Smooth muscle cell (in vitro differentiated cells): ENCODE data around the gene TTYH3. TPM values are rescaled to one million over a fixed set of nuclear protein-coding genes. Genes with fewer than 3 reads are reported as not detected.

Experiments used
- DNase-seq: peaks from one replicate; lab custom pipeline; 2025; ENCODE audit not compliant: unreplicated experiment; lab: John Stamatoyannopoulos, UW
- H2AFZ ChIP-seq: fragments of 200-600 bp; sonication (generic); 2 replicates; pipeline ENCODE4 v1.6.0; 2016; ENCODE audit warnings: antibody characterized with exemption, low read depth, mild to moderate bottlenecking
- H3F3A ChIP-seq: fragments of 200-600 bp; sonication (generic); 2 replicates; pipeline ENCODE4 v1.6.0; 2017; ENCODE audit warnings: antibody characterized with exemption, low read depth
- H3K27ac ChIP-seq: fragments of 200-600 bp; sonication (generic); 2 replicates; pipeline ENCODE4 v1.5.1; 2016; ENCODE audit warnings: low read depth, mild to moderate bottlenecking
- H3K27me3 ChIP-seq: fragments of 200-600 bp; sonication (generic); 2 replicates; pipeline ENCODE4 v1.6.1; 2016; ENCODE audit warnings: low read depth, mild to moderate bottlenecking
- H3K36me3 ChIP-seq: fragments of 200-600 bp; sonication (generic); 2 replicates; pipeline ENCODE4 v1.5.1; 2016; ENCODE audit warnings: low read depth
- H3K4me1 ChIP-seq: fragments of 200-600 bp; sonication (generic); 2 replicates; pipeline ENCODE4 v1.5.1; 2016; ENCODE audit warnings: low read depth
- H3K4me2 ChIP-seq: fragments of 200-600 bp; sonication (generic); 2 replicates; pipeline ENCODE4 v1.6.0; 2016; ENCODE audit warnings: mild to moderate bottlenecking
- H3K4me3 ChIP-seq: fragments of 200-600 bp; sonication (generic); 2 replicates; pipeline ENCODE4 v1.5.1; 2016; ENCODE audit warnings: mild to moderate bottlenecking
- H3K79me2 ChIP-seq: fragments of 200-600 bp; sonication (generic); 2 replicates; pipeline ENCODE4 v1.6.0; 2016; ENCODE audit warnings: low read depth, mild to moderate bottlenecking
- H3K9ac ChIP-seq: fragments of 200-600 bp; sonication (generic); 2 replicates; pipeline ENCODE4 v1.6.0; 2016; ENCODE audit warnings: low read depth
- H3K9me3 ChIP-seq: fragments of 200-600 bp; sonication (generic); replicated peaks from 2 replicates; pipeline ENCODE4 v1.5.1; 2016; ENCODE audit warnings: low read depth
- H4K20me1 ChIP-seq: fragments of 200-600 bp; sonication (generic); 2 replicates; pipeline ENCODE4 v1.6.0; 2016; ENCODE audit warnings: low read depth
- WGBS: methylation state at CpG from one replicate; pipeline ENCODE4 v1.1.7; 2016; ENCODE audit warnings: low lambda C conversion rate; 5-methylcytosine and 5-hydroxymethylcytosine counted together
- polyA plus RNA-seq: library from polyadenylated mRNA; unstranded; fragments of >200 nt; fragmentation: Nextera tagmentation; extraction: Ambion mirVana; gene quantifications from 2 replicates; pipeline ENCODE4 v1.2.1, GENCODE V29; 2016
- total RNA-seq: library from RNA; depleted of rRNA; stranded (reverse); fragments of >200 nt; gene quantifications from 2 replicates; pipeline ENCODE4 v1.2.3, GENCODE V29; 2014
- TF ChIP-seq, protein P1 (sequence below): fragments of 200-600 bp; sonication (generic); IDR thresholded peaks from 2 replicates; pipeline ENCODE4 v1.5.1; 2017; ENCODE audit warnings: borderline replicate concordance, mild to moderate bottlenecking, antibody characterized with exemption; ENCODE audit not compliant: insufficient read depth, poor library complexity, severe bottlenecking

TTYH3 gene
- total and polyA plus RNA-seq, 2 experiments from 2014 or later = 51.5 to 179 TPM

DNA sequence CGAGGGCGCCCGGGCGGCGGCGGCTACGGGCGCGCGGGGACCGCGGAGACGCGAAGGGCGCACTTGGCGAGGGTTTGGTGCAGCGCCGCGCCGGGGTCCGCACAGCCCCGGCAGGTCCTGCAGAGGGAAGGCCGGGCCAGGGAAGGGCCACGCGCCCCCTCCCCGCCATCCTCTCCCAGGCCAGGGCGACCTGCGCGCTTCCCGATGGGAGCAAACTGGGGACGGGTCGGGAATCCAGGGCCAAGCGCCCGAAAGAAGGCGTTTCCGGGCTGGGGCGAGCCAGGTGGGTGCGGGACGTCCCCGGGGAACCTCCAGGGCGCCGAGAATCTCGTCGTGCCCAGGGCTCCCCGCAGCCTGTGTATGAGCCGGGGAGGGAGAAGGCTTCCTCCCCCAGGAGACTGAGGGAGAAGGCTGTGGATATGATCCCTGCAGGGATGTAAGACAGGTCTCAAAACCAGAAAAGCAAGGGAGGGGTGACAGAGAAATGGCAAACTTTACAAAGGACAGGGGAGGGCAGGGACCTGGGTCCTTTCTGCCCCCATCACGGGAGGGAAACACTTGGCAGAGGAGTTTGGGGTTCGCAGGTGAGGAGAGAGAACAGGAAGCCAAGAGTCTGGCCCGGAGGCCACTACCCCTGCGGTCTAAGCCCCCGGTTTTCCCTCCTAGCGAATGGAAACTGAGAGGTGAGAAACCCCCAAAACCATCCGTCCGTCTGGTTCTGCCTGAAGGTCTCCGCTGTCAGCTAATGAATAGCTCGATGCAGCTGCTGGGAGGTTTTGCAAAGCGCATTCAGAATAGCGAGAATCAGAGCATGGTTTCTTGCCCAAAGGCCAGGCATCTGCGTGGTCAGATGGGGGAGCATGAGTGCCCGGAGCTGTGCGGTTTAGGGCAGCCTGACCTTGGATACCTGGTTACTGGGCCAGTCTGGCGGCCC, 56.9 kb downstream of the TTYH3 start:
- Histone ChIP-seq H2AFZ (no peak overlapping the region), H3K9ac (no peak overlapping the region), H3K4me3 (peak overlapping the region; percentile 51), H3K4me1 (no peaks in the 10 kb centered on the region), H3K4me2 (peak overlapping the region; percentile 88), H3K9me3 (no peaks in the 10 kb centered on the region), H3K27ac (no peak overlapping the region), H4K20me1 (no peaks in the 10 kb centered on the region), H3K27me3 (peaks cover 20% of the 10 kb centered on the region), H3K36me3 (no peaks in the 10 kb centered on the region), H3K79me2 (no peaks in the 10 kb centered on the region), H3F3A (no peaks in the 10 kb centered on the region)
- TF ChIP-seq, protein P1, sequence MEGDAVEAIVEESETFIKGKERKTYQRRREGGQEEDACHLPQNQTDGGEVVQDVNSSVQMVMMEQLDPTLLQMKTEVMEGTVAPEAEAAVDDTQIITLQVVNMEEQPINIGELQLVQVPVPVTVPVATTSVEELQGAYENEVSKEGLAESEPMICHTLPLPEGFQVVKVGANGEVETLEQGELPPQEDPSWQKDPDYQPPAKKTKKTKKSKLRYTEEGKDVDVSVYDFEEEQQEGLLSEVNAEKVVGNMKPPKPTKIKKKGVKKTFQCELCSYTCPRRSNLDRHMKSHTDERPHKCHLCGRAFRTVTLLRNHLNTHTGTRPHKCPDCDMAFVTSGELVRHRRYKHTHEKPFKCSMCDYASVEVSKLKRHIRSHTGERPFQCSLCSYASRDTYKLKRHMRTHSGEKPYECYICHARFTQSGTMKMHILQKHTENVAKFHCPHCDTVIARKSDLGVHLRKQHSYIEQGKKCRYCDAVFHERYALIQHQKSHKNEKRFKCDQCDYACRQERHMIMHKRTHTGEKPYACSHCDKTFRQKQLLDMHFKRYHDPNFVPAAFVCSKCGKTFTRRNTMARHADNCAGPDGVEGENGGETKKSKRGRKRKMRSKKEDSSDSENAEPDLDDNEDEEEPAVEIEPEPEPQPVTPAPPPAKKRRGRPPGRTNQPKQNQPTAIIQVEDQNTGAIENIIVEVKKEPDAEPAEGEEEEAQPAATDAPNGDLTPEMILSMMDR = no peak
- DNase-seq = no peak
- 25% methylated on average over 49 of the region's 62 CpGs for WGBS

DNA sequence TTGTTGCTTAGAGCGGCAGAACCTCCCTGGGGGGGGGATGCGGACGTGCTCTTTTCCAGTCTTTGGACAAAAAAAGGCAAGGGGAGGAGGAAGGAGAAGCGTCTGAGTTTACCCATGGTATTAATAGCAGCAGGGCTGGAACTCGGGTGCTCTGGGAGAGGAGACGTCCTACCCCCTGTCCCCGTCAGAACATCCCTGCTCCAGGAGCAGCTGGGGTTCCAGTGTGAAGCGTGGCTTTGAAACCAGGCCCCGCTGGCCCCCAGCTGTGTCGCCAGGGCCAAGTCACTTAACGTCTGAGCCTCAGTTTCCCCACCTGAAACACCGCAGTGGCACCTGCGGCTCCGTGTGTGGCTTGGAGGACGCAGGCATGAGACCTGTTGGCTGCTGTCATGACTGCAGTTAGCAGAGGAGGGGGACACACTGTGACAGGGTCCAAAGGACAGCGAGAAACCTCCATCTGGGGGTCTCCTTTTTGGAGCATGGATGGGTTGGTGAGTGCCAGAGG, 57.6 kb downstream of the TTYH3 start:
- Histone ChIP-seq H2AFZ (no peak overlapping the region), H3K27ac (no peak overlapping the region), H3K4me3 (no peak overlapping the region), H3K9me3 (no peaks in the 10 kb centered on the region), H3K27me3 (peaks cover 20% of the 10 kb centered on the region), H3K79me2 (no peaks in the 10 kb centered on the region), H3K36me3 (no peaks in the 10 kb centered on the region), H4K20me1 (no peaks in the 10 kb centered on the region), H3F3A (no peaks in the 10 kb centered on the region), H3K4me1 (no peaks in the 10 kb centered on the region), H3K4me2 (no peak overlapping the region), H3K9ac (no peak overlapping the region)
- whole genome bisulfite sequencing = 87% methylated on average over 16 of the region's 16 CpGs
- TF ChIP-seq, protein P1 = no peak
- DNase-seq = no peak

DNA sequence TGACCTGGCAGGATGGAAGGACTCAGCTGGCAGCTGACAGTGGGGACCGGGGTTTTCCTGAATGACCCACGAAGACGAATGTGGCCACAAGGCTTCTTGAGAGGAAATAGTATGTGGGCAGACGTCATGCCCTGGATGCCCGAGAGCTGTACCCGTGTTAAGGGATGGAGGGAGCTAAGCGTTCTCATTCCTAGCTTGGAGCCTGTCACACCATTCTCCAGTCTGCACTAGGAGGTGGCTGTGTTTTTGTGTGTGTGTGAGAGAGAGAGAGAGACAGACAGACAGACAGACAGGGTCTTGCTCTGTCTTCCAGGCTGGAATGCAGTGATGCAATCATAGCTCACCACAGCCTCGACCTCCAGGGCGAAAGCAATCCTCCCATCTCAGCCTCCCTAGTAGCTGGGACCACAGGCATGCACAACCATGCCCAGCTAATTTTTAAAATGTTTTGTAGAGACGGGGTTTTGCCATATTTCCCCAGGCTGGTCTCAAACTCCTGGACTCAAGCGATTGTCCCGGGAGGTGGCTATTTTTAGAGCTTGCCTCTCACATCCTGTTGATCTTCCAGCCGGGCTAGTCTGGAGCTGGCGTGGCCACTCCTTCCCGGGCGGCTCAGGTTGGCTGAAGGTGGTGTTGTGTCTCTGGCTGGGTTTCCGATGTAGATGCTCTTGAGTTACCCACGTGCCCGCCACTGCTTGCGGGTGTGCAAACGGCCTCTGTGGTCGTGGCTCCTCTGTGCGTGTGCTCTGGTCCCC, 58.3 kb downstream of the TTYH3 start:
- Histone ChIP-seq H3K27me3 (peaks cover 20% of the 10 kb centered on the region), H3F3A (no peaks in the 10 kb centered on the region), H3K36me3 (no peaks in the 10 kb centered on the region), H3K9me3 (no peaks in the 10 kb centered on the region), H3K4me2 (no peak overlapping the region), H3K27ac (no peak overlapping the region), H2AFZ (no peak overlapping the region), H4K20me1 (no peaks in the 10 kb centered on the region), H3K4me3 (no peak overlapping the region), H3K9ac (no peak overlapping the region), H3K4me1 (no peaks in the 10 kb centered on the region), H3K79me2 (no peaks in the 10 kb centered on the region)
- WGBS = 81% methylated on average over 23 of the region's 23 CpGs
- no peak for DNase-seq
- TF ChIP-seq, protein P1 = no peak
